Uterus (tissue), 4 donors: ENCODE results near the gene YWHAQ. TPM values are rescaled to one million over a fixed set of nuclear protein-coding genes. Genes with fewer than 3 reads are reported as not detected.

Experiments used
- DNase-seq, 2 donors: peaks; one replicate each; pipeline ENCODE4 v3.0.0-alpha.2; 2019 to 2020
- H3K27ac ChIP-seq, 2 donors: fragments of 200-600 bp; sonication (generic); 1 replicate in 1 of 2; 2 replicates in 1 of 2; pipeline ENCODE4 v1.5.1; 2016 to 2018
- H3K27me3 ChIP-seq, 2 donors: fragments of 200-600 bp; sonication (generic); one replicate each; pipeline ENCODE4 v1.5.1; 2018 to 2019; ENCODE audit warnings: control low read depth in 1 of 2
- H3K36me3 ChIP-seq, 2 donors: fragments of 200-600 bp; sonication (generic); one replicate each; pipeline ENCODE4 v1.5.1; 2019; ENCODE audit warnings: control low read depth in 1 of 2
- H3K4me1 ChIP-seq, 2 donors: fragments of 200-600 bp; sonication (generic); one replicate each; pipeline ENCODE4 v1.5.1; 2018 to 2019; ENCODE audit warnings: control low read depth in 1 of 2
- H3K4me3 ChIP-seq, 2 donors: fragments of 200-600 bp; sonication (generic); 1 replicate in 1 of 2; 2 replicates in 1 of 2; pipeline ENCODE4 v1.5.1; 2018 to 2019; ENCODE audit warnings: mild to moderate bottlenecking in 1 of 2
- H3K9me3 ChIP-seq, 2 donors: fragments of 200-600 bp; sonication (generic); one replicate each; pipeline ENCODE4 v1.5.1; 2019; ENCODE audit warnings: control low read depth in 1 of 2
- POLR2A ChIP-seq, 2 donors: fragments of 450-650 bp; IDR thresholded peaks; one replicate each; pipeline ENCODE4 v1.6.1; 2016; ENCODE audit warnings: antibody characterized with exemption in 2 of 2, mild to moderate bottlenecking in 1 of 2, moderate library complexity in 1 of 2
- intact Hi-C: fragments of 100-400 bp; cut with DNase I; formaldehyde crosslinking; loops from one replicate; pipeline ENCODE4 v1.15.1; 2023; ENCODE audit warnings: low total_unique reads
- total RNA-seq, 4 donors: library from RNA; depleted of rRNA in 3 of 4; stranded (reverse); fragments of >200 nt in 3 of 4; gene quantifications; one replicate each; pipeline versions ENCODE4 v1.1.0 to v1.2.4, GENCODE V29; 2014 to 2023
- TF ChIP-seq, protein P1 (sequence below), 4 experiments: fragments of 200-600 bp in 2 of 4; fragments of 450-650 bp in 2 of 4; sonication (generic) in 2 of 4; IDR thresholded peaks; one replicate each; pipeline ENCODE4 v1.5.1; 2016 to 2019; ENCODE audit warnings: antibody characterized with exemption in 4 of 4, mild to moderate bottlenecking in 2 of 4, moderate library complexity in 1 of 4
- donor health status: DM: yes; HTN: yes; CAD: no.

Gene YWHAQ
- total RNA-seq, 4 donors from 2014 or later: 155 to 275 (median 254) TPM

- intact Hi-C loops: no loop called here
- H3K27ac ChIP-seq: peak overlapping the region in 1 of 2 donors; percentile 25
- TF ChIP-seq, protein P1, sequence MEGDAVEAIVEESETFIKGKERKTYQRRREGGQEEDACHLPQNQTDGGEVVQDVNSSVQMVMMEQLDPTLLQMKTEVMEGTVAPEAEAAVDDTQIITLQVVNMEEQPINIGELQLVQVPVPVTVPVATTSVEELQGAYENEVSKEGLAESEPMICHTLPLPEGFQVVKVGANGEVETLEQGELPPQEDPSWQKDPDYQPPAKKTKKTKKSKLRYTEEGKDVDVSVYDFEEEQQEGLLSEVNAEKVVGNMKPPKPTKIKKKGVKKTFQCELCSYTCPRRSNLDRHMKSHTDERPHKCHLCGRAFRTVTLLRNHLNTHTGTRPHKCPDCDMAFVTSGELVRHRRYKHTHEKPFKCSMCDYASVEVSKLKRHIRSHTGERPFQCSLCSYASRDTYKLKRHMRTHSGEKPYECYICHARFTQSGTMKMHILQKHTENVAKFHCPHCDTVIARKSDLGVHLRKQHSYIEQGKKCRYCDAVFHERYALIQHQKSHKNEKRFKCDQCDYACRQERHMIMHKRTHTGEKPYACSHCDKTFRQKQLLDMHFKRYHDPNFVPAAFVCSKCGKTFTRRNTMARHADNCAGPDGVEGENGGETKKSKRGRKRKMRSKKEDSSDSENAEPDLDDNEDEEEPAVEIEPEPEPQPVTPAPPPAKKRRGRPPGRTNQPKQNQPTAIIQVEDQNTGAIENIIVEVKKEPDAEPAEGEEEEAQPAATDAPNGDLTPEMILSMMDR (IDR thresholded peaks at IDR 0.05): no peak
- TF ChIP-seq POLR2A (IDR thresholded peaks at IDR 0.05): no peak
Measured at GRCh38 chr2:9675415-9676351, 44.9 kb upstream of the YWHAQ start.

DNA sequence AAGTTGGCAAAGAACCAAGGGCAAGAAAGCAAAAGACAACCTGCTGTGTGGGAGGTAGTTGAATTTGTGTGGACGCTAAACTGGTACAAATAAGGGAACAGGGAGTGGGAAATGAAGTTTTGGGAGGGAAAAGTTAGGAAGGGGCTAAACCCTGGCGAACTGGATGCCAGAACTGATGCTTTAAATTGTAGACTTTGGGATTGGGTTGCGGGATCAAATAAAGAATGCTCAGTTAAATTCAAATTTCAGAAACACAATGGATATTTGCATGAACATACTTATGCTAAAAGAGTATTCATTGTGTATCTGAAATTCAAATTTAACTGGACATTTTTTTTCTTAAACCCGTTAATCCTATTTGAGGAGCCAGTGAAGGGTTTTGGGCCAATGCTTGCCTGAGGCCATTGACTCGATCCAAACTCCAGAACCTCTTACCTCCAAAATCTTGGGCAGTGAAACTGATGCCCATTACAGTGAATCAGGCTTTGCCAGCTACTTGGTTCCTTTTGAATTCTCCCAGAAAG, 44.2 kb upstream of the YWHAQ start:
- DNase-seq: no peak
- no peak overlapping the region for H3K27ac ChIP-seq
- H3K27me3 ChIP-seq: no peaks in the 10 kb centered on the region
- H3K4me1 ChIP-seq: no peaks in the 10 kb centered on the region
- H3K36me3 ChIP-seq: no peaks in the 10 kb centered on the region
- intact Hi-C loops: no loop called here
- no peak overlapping the region for H3K4me3 ChIP-seq
- no peaks in the 10 kb centered on the region for H3K9me3 ChIP-seq
- TF ChIP-seq, protein P1 (IDR thresholded peaks at IDR 0.05): no peak
- TF ChIP-seq POLR2A (IDR thresholded peaks at IDR 0.05): no peak

More at GRCh38 chr2:9675415-9676351, 44.9 kb upstream of the YWHAQ start:
- Histone ChIP-seq H3K27me3 (no peaks in the 10 kb centered on the region), H3K36me3 (no peaks in the 10 kb centered on the region), H3K9me3 (no peaks in the 10 kb centered on the region), H3K4me1 (no peaks in the 10 kb centered on the region), H3K4me3 (no peak overlapping the region)
- DNase-seq: no peak

GRCh38 chr2:9673914-9674481, 43.2 kb upstream of the YWHAQ start:
- Histone ChIP-seq H3K9me3 (no peaks in the 10 kb centered on the region), H3K27me3 (no peaks in the 10 kb centered on the region), H3K4me3 (no peak overlapping the region), H3K36me3 (no peaks in the 10 kb centered on the region), H3K4me1 (no peaks in the 10 kb centered on the region), H3K27ac (no peak overlapping the region)
- DNase-seq: no peak
- intact Hi-C loops: no loop called here
- TF ChIP-seq, protein P1 (IDR thresholded peaks at IDR 0.05): no peak
- no peak for TF ChIP-seq POLR2A (IDR thresholded peaks at IDR 0.05)

DNA sequence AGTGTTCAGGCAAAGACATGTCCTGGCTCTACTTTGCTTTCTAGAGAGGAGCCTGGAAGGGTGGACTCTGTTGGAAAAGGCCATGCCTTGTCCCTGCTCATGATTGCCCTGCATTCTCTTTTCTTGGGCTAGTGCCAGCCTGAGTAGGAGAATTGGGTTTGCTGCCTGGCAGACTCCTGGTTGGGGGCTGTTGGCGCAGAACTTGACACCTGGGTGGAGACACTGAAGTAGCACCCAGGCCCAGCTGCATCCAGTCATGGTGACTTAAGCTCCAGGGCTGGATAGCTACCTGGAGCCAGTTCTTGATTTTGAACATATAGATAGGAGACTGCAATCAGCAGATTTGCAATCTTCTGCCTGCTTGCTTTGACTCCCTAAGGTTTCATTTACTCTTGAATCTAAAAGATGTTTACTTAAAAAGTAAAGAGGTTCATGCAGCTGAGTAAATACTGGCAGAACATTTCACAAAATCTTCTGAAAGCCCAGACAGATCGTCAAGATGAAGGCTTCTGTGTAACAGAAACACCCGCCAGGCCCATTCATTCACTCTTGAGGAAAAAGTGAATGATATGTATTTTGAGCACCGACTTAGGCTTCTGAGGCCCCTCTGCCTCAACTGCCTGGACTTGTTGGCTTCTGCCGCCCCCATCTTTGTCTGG, 38.0 kb upstream of the YWHAQ start:
- no peak for DNase-seq
- intact Hi-C loops: no loop called here

More for the DNA sequence above, 38.0 kb upstream of the YWHAQ start:
- Histone ChIP-seq H3K27me3 (no peaks in the 10 kb centered on the region), H3K36me3 (no peaks in the 10 kb centered on the region), H3K4me1 (no peaks in the 10 kb centered on the region), H3K4me3 (no peak overlapping the region), H3K9me3 (no peaks in the 10 kb centered on the region), H3K27ac (no peak overlapping the region)
- TF ChIP-seq POLR2A (IDR thresholded peaks at IDR 0.05): no peak
- TF ChIP-seq, protein P1 (IDR thresholded peaks at IDR 0.05): no peak
